GM04503 (cell line): ENCODE measurements around the gene RNF208.

Experiments
- DNase-seq: peaks from one replicate; pipeline ENCODE4 v3.0.0-alpha.2; 2012; ENCODE audit warnings: low read depth

The RNF208 gene

GRCh38 chr9:137214620-137215019 lies 7.4 kb downstream of the RNF208 start:
- no peak for DNase-seq

DNA sequence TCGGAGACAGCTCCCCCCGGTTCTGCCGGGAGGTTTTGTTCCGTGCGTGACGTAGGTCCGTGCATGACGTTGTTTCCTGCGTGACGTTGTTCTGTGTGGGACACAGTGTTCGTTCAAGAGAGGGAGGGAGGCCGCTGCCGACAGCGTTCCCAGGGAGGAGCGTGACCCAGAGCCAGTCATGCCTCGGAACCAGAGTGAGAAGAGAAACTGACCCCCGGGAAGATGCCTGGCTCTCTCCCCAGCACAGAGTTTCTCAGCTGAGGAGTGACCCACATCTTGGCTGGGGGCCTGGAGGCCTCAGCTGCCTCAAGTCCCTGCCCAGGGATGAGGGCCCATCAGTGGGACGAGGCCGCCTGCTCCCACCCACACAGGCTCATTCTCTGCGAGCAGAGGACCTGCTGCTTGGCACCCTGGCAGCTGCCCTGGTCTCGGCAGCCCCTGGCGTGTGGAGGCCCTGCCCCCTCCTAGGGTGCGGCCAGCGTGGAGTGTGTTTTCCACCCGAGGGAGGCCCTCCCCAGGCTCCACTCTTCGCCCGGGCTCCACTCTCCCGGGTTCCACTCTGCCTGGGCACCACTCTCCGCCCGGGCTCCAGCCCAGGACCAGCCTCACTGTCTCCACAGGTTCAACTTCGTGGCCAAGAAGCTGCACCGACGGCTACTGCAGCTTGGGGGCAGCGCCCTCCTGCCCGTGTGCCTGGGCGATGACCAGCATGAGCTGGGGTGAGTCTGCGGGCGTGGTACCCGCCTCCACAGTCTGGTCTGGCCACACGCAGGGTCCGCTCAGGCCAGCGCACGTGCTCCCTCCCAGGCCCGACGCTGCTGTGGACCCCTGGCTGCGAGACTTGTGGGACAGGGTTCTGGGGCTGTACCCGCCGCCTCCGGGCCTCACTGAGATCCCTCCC lies 8.6 kb downstream of the RNF208 start:
- DNase-seq = no peak

DNA sequence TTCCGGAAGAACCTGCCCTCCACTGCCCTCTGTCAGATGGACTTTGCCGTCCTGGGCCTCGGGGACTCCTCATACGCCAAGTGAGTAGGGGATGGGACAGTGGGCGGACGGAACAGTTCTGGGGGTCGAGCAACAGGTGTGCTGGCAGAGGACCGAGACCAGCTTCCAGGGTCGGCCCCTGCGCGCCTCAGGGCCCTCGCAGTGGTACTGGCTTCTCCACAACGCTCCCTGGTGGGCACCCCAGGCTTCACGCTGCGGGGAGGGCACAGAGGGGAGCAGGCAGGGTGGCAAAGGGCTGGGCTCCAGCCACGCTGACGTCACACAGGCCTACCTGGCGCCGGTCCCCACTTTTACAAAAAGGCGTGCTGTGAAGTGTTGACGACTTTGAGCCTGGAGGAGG lies 9.5 kb downstream of the RNF208 start:
- DNase-seq = no peak

DNA sequence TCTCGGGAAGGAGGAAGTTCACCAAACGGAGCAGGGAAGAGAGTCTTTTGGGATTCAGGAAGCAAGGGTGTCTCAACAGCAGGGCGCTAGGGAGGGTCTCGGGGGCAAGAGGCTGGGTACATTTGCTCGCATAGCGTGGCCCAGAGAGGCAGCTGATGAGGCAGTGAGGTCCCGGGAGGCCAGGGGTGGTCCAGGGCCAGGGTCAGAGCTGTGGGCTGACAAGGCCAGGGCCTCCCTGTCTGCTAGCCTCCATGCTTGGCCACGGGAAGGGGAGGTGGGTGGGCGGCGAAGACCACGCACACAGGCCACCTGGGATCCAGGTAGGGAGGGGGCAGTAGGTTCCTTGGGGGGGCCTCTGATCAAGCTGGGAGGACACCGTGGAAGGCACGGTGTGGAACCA lies 10.5 kb downstream of the RNF208 start:
- DNase-seq = no peak

DNA sequence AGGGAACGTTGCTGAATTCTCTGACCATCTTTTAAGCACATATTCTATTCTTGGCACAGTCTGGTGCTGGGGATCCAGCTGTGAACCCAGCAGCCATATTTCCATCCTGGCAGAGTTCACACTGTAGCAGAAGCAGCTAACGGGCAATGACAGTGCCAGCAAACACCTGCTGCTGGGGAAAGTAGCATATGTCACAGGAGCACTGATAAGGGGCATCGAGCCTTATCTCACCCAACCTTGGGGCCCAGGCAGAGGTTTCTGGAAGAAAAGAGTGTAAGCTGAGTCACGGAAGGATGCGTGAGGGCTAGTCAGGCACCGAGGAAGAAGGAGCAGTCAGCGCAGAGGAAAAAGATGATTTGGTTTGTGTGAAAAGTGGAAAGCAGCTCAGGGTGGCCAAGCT lies 15.4 kb downstream of the RNF208 start:
- DNase-seq = no peak

GRCh38 chr9:137205126-137206069 lies 16.6 kb downstream of the RNF208 start, which contains the start of the genes NDOR1 and TMEM203:
Gene NDOR1, plus strand, starts transcription at chr9:137205700. Its CDS starts 78 bp downstream, at chr9:137205778.
Gene TMEM203, minus strand, starts transcription at chr9:137205648. Its CDS starts 234 bp downstream, at chr9:137205414.
- no peak for DNase-seq

DNA sequence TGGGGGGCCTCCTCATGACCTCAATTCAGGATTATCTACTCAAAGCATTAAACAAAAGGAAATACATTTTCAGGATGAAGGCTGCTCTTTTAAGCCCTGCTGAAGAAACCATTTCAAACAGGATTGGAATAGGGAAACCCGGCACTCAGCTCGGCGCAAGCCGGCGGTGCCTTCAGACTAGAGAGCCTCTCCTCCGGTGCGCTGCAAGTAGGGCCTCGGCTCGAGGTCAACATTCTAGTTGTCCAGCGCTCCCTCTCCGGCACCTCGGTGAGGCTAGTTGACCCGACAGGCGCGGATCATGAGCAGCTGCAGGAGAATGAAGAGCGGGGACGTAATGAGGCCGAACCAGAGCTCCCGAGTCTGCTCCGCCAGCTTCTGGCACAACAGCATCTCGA lies 17.3 kb downstream of the RNF208 start:
- DNase-seq = no peak

GRCh38 chr9:137202966-137203365 lies 19.1 kb downstream of the RNF208 start:
- DNase-seq = no peak

DNA sequence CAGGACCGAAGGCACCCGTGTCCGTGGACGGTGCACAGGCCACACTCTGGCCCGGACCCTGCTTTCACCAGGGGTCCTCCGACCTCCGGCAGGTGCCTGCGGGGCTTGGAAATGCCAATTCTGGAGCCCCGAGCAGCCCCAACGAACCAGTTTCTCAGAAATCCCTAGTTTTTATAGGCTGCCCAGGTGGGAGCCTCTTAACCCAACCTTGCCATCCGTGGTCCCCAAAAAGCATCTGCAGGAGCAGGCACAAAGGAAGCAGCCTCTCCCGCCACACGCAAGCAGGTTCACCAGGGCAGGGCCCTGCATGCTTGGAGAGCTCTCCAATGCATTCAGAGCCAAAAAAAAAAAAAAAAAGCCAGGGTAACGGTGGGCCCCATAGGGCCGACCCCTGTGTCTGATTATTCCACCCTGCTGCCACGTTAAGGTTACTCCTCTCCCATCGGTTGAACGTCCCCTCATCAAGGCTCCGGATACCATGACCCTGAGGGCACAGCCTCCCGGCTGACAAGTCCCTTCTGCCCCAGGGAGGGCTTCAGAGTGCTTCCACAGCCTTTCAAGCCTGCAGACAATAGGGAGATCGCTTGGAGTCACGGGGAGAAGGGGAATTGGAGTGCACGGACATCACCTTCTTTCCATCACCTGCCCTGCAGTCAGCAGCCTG lies 20.7 kb downstream of the RNF208 start:
- DNase-seq = no peak

- DNase-seq = peak; percentile 90
Measured at GRCh38 chr9:137200311-137201204, 21.5 kb downstream of the RNF208 start, which contains the start of gene TPRN. Gene TPRN, minus strand, starts transcription at chr9:137200741. Its CDS starts 30 bp downstream, at chr9:137200711.

DNA sequence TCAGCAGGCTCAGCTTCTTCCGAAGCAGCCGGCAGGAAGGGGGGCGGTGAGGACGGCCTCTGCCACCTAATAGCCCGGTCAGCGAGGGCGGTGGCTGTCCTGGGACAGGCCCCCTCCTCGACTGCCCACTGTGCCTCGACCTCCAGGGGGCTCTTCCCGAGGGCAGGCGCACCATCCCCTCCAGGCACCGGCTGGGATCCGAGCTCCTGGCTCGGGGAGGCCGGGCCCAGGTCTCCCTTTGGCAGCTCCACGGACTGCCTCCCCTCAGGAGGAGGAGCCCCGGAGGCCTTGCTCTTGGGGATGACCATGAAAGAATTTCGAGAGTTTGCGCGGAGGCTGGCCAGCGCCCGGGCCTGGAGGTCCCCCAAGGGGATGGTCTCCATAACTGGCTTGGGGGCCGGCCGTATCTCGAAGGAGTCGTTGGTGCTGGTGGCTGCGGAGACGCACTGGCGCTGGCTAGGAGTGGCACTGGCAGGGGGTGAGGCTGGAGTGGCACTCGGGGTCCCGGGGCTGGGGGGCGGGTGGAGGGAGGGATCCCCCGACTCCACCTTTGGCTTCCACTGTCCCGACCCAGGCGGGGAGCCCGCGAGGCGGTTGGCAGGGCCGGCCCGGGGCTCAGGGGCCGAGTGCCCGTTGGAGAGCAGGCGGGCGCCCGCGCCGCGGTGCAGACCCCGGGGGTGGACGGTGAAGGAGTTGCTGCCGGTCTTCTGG lies 22.5 kb downstream of the RNF208 start:
- DNase-seq = no peak

GRCh38 chr9:137198902-137199283 lies 23.1 kb downstream of the RNF208 start:
- DNase-seq = no peak

- DNase-seq = no peak
Measured at GRCh38 chr9:137198051-137198901, 23.8 kb downstream of the RNF208 start.

DNA sequence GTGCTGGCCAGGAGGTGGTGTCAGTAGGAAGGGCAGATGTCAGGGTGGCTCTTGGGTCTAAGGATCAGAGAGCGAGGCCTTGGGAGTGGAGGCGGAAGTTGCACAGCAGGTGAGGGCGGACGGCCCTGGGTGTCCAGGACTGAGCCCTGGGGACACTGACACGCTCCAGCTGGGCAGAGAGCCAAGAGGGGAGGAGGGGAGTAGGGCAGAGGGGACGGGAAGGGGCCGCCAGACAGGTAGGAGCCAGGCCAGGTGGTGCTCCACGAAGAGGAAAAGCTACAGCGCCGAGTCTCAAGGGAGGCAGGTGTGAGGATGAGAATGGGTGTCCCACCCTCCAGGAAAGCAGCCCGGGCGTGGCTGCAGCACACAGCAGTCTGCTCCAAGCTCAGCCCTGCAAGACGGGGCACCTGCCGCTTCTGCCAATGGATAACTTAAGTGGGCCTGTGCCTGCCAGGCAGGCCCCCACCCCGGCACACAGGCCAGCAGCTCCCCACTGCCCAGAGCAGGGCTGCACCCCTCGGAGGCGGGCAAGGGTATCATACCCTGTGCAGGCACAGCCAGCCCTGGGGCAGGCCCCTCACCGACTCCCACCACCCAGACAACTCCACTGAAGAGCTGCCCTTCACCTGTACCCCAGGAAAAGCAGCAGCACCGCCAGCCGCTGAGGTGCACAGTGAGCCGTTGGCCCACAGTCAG lies 26.4 kb downstream of the RNF208 start:
- DNase-seq = no peak

- no peak for DNase-seq
Measured at GRCh38 chr9:137194909-137195308, 27.1 kb downstream of the RNF208 start.

DNA sequence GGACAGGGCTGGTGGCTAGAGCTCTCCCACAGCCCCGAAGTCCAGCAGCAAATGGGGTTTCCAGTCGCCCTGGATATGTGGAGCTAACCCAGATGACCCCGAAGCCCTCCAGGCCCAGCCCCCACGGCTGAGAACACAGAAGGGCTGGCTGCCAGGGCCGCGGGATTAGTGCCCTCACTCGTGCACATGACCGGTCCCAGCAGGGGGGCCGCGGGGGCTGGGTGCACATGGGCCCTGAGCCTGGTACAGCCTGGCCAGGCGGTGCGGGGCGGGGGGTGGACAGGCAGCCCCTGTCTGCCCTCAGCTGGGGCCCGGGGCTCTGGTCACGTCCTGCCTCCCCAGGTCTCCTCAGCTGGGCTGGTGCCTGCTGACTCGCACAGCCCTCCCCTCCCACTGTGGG lies 27.7 kb downstream of the RNF208 start:
- no peak for DNase-seq

- DNase-seq = no peak
Measured at GRCh38 chr9:137193771-137194170, 28.3 kb downstream of the RNF208 start.

GRCh38 chr9:137192859-137193258 lies 29.2 kb downstream of the RNF208 start:
- DNase-seq = no peak

- DNase-seq = no peak
Measured at GRCh38 chr9:137192448-137192780, 29.6 kb downstream of the RNF208 start.
